ENCODE measurements around the gene PDE3A. TPM values are rescaled to one million over a fixed set of nuclear protein-coding genes. Genes with fewer than 3 reads are reported as not detected.

PDE3A gene
- total RNA-seq, 1 experiment from 2014 or later = 0.12 TPM

GRCh38 chr12:20493934-20494333 lies 125.6 kb downstream of the PDE3A start (continued):
- no peak for TF ChIP-seq ZBTB33 (IDR thresholded peaks at IDR 0.05; ENCODE audit: extremely low read depth, insufficient replicate concordance, low read length)

- H3K27me3 ChIP-seq (ENCODE audit: insufficient read depth, low read length) = no peaks in the 10 kb centered on the region
- ChIA-PET POLR2A (no interaction called here), CTCF (no interaction called here), RAD21 (ENCODE audit: low non-redundant PET in 1 of 2, low total read pairs in 2 of 2, uncharacterized antibody in 2 of 2, unreplicated experiment in 2 of 2) (no interaction called here)
- H3K4me3 ChIP-seq (replicated peaks in 1 of 2; ENCODE audit: low read depth in 1 of 2, low read length in 2 of 2) = no peak overlapping the region
- no peaks in the 10 kb centered on the region for H4K20me1 ChIP-seq (ENCODE audit: insufficient read depth)
- H2AFZ ChIP-seq (ENCODE audit: low read depth, low read length, poor library complexity, severe bottlenecking) = no peak overlapping the region
- TF ChIP-seq ZFX (IDR thresholded peaks at IDR 0.05) (no peak), ATF3 (IDR thresholded peaks at IDR 0.05) (no peak), CTCF (IDR thresholded peaks at IDR 0.05 in 2 of 3, conservative IDR thresholded peaks at IDR 0.05 in 1 of 3; ENCODE audit: borderline replicate concordance in 1 of 3, insufficient read depth in 1 of 3, low read depth in 2 of 3, low read length in 2 of 3) (no peak), EZH2phosphoT487 (IDR thresholded peaks at IDR 0.05; ENCODE audit: borderline replicate concordance) (no peak), ZBTB33 (IDR thresholded peaks at IDR 0.05; ENCODE audit: extremely low read depth, insufficient replicate concordance, low read length) (no peak), SP1 (IDR thresholded peaks at IDR 0.05; ENCODE audit: low read depth) (no peak), EZH2 (IDR thresholded peaks at IDR 0.05) (no peak), CEBPB (IDR thresholded peaks at IDR 0.05; ENCODE audit: low read depth) (no peak), JUND (IDR thresholded peaks at IDR 0.05) (no peak), SIN3A (IDR thresholded peaks at IDR 0.05; ENCODE audit: low read depth) (no peak), TCF7L2 (IDR thresholded peaks at IDR 0.05; ENCODE audit: borderline replicate concordance, extremely low read depth, insufficient read depth, insufficient read length) (no peak), RAD21 (IDR thresholded peaks at IDR 0.05; ENCODE audit: low read depth) (no peak), POLR2AphosphoS5 (IDR thresholded peaks at IDR 0.05; ENCODE audit: low read depth, low read length) (no peak), FOSL1 (IDR thresholded peaks at IDR 0.05; ENCODE audit: low read depth) (no peak), EGR1 (IDR thresholded peaks at IDR 0.05; ENCODE audit: low read depth) (no peak), ELF1 (IDR thresholded peaks at IDR 0.05; ENCODE audit: borderline replicate concordance, low read depth) (no peak), CBX3 (IDR thresholded peaks at IDR 0.05; ENCODE audit: low read depth) (no peak)
- no peaks in the 10 kb centered on the region for H3K9me3 ChIP-seq (ENCODE audit: control insufficient read depth in 1 of 2, insufficient read depth in 1 of 2, low read depth in 1 of 2, low read length in 2 of 2)
- no peak overlapping the region for H3K4me2 ChIP-seq (ENCODE audit: low read length)
- no peak overlapping the region for H3K9ac ChIP-seq (ENCODE audit: low read length)
- no peak for ATAC-seq
- no peaks in the 10 kb centered on the region for H3K36me3 ChIP-seq (ENCODE audit: control insufficient read depth in 1 of 2, insufficient read depth in 2 of 2, low read length in 2 of 2)
- no peak for DNase-seq (ENCODE audit: low read depth, low spot score)
- no TSS peak for BruUV-seq (replicated peaks)
- no peaks in the 10 kb centered on the region for H3K79me2 ChIP-seq (ENCODE audit: insufficient read depth, low read length)
- intact Hi-C loops (cut with micrococcal nuclease) = no loop called here
- H3K9me2 ChIP-seq (ENCODE audit: insufficient read depth) = no peaks in the 10 kb centered on the region
- peaks cover 0 to 23% of the 10 kb centered on the region in 2 experiments; a peak in 3 of 4 replicates for H3K4me1 ChIP-seq (ENCODE audit: control insufficient read depth in 1 of 2, insufficient read depth in 2 of 2, low read length in 2 of 2)
- no peak overlapping the region for H3K27ac ChIP-seq (ENCODE audit: low read depth, low read length)
Measured at GRCh38 chr12:20494851-20495250, 126.5 kb downstream of the PDE3A start.

Measured in HCT116 (cell line).